Stomach smooth muscle (tissue), 2 donors: ENCODE measurements around the gene CPEB3.
"Not testable (repeated sequence)": the region's sequence is repeated elsewhere in the genome, so short reads cannot be mapped to it uniquely, and the experiment has no call there.

Experiments
- H3K27ac ChIP-seq: one replicate; pipeline ENCODE4 v1.7.0; 2013; ENCODE audit warnings: mild to moderate bottlenecking, low read length, inconsistent platforms
- H3K27me3 ChIP-seq, 2 donors: one replicate each; pipeline ENCODE4 v1.7.0; 2013; ENCODE audit warnings: low read length in 2 of 2; ENCODE audit not compliant: insufficient read depth in 2 of 2, control insufficient read depth in 1 of 2
- H3K36me3 ChIP-seq, 2 donors: one replicate each; pipeline ENCODE4 v1.7.0; 2013; ENCODE audit warnings: low read length in 2 of 2; ENCODE audit not compliant: control insufficient read depth in 2 of 2, insufficient read depth in 2 of 2
- H3K4me1 ChIP-seq: one replicate; pipeline ENCODE4 v1.7.0; 2013; ENCODE audit warnings: low read length; ENCODE audit not compliant: control insufficient read depth, insufficient read depth
- H3K4me3 ChIP-seq, 2 donors: one replicate each; pipeline ENCODE4 v1.7.0; 2013; ENCODE audit warnings: low read length in 2 of 2
- H3K9ac ChIP-seq, 2 donors: one replicate each; pipeline ENCODE4 v1.7.0; 2013; ENCODE audit warnings: low read length in 2 of 2, mild to moderate bottlenecking in 1 of 2
- H3K9me3 ChIP-seq, 2 donors: one replicate each; pipeline ENCODE4 v1.7.0; 2013; ENCODE audit warnings: low read length in 2 of 2; ENCODE audit not compliant: control insufficient read depth in 2 of 2
- donor health status: healthy.
- donor health status: Pancreatic carcinoma.

CPEB3 gene

DNA sequence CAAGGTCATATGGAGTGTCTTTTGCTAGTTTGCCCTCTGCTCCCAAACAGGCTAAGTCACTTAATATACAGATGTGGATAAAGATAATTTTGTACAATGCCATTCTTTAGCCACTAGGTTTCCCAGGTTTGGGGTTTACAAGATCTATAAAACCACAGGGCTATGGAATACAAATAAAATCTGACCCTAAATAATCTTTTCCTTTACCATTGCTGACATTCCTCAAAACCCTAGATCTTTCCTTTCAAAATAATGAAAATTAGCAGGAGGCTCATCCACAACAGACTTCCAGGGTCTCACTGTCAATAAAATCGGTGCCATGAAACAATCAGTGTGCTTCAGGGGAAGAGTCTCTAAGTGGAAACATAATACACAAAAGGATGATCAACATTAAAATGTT lies 148.4 kb downstream of the CPEB3 start:
- Histone ChIP-seq H3K4me3 (no peak overlapping the region), H3K4me1 (no peaks in the 10 kb centered on the region), H3K36me3 (peaks cover 0 to 3% of the 10 kb centered on the region in 2 donors), H3K9me3 (no peaks in the 10 kb centered on the region), H3K27ac (no peak overlapping the region), H3K27me3 (no peaks in the 10 kb centered on the region), H3K9ac (no peak overlapping the region)

DNA sequence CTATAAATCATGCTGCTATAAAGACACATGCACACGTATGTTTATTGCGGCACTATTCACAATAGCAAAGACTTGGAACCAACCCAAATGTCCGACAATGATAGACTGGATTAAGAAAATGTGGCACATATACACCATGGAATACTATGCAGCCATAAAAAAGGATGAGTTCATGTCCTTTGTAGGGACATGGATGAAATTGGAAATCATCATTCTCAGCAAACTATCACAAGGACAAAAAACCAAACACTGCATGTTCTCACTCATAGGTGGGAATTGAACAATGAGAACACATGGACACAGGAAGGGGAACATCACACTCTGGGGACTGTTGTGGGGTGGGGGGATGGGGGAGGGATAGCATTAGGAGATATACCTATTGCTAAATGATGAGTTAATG lies 149.7 kb downstream of the CPEB3 start:
- H3K9me3 ChIP-seq, H3K27me3 ChIP-seq, H3K9ac ChIP-seq, H3K4me3 ChIP-seq, H3K27ac ChIP-seq, H3K36me3 ChIP-seq, H3K4me1 ChIP-seq: not testable (repeated sequence)

DNA sequence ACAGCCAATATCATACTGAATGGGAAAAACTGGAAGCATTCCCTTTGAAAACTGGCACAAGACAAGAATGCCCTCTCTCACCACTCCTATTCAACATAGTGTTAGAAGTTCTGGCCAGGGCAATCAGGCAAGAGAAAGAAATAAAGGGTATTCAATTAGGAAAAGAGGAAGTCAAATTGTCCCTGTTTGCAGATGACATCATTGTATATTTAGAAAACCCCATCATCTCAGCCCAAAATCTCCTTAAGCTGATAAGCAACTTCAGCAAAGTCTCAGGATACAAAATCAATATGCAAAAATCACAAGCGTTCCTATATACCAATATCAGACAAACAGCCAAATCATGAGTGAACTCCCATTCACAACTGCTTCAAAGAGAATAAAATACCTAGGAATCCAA lies 156.8 kb downstream of the CPEB3 start:
- not testable (repeated sequence) for H3K4me3 ChIP-seq, H3K36me3 ChIP-seq, H3K27me3 ChIP-seq, H3K4me1 ChIP-seq, H3K27ac ChIP-seq, H3K9me3 ChIP-seq, H3K9ac ChIP-seq

DNA sequence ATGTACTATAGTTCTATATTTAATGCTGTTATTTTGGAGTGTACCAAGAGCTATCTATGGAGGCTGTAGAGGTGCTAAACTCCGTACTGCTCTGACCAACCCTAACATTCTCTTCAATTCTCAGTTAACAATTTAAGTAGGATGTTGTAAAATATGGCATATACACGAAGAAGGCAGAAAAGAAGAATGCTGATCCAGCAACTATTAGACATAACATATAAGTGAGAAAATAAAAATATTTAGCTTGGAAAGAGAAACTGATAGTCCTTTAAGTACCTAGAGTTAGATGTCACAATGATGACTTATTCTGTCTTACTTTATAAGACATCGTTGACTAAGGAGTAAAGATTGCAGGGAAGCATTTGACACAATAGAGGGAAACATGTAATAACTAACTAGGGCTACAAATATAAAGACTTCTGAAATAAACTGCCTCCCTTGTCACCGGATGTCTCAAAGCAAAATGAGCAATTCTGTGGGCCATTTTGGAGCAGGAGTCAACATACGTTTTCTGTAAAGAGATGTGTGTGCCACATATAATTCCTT lies 159.5 kb downstream of the CPEB3 start:
- no peak overlapping the region for H3K9ac ChIP-seq
- H3K27me3 ChIP-seq = no peaks in the 10 kb centered on the region
- no peaks in the 10 kb centered on the region for H3K4me1 ChIP-seq
- no peaks in the 10 kb centered on the region for H3K9me3 ChIP-seq
- no peak overlapping the region for H3K4me3 ChIP-seq
- H3K27ac ChIP-seq = no peak overlapping the region
- H3K36me3 ChIP-seq = no peaks in the 10 kb centered on the region

DNA sequence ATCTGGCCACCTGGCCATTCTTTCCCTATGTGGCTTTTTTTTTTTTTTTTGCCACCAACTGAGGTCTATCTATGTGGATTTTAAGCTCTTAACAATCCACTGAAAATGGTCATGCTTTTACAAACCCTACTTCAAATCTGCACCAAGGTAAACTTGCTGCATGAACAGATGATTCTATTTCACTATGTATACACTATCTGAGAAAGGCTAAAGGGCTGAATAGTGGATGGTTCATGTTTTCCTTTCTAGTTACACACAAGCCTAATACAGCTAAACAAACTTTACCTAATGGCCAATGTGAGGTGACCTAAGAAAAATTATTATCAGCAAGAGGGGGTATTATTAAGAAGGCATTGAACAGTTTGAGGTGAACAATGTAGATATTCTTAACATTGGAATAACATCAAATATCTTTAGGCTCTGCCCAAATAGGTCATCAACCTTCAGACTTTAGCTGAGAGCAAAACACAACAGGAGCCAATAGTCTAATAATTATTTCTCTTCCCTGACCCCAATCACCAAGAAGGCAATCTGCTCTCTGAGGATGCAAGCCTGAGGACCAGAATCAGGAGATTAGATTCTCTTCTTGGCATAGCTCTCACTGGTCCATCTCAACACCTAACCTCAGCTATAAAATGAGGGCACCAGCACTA lies 160.1 kb downstream of the CPEB3 start:
- Histone ChIP-seq H3K27ac (no peak overlapping the region), H3K9me3 (no peaks in the 10 kb centered on the region), H3K9ac (no peak overlapping the region), H3K27me3 (no peaks in the 10 kb centered on the region), H3K36me3 (no peaks in the 10 kb centered on the region), H3K4me1 (peaks cover 2% of the 10 kb centered on the region), H3K4me3 (no peak overlapping the region)

DNA sequence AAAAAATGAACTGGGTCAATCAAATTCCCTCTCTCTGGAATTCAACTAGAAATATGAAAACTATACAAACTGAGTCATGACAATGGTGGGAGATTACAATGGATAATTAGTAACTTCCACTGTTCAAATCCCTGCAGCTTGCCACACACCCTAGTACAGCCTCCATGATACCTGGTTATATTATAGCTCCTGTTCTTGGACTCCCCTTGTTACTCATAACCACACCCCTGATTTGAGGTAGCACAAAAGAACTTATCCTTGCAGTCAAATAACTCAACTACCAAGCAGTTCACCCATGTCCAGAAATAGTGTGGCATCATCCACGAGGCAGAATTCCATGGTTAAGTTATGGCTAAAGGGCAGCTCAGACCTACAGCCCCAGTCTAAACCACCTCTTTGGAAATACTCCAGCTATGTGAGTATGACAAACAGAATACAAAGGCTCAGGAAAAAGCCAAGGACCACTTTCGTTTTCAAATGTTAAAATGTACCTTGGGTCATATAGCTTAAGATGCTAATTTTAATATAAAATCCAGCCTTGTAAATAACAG lies 164.7 kb downstream of the CPEB3 start:
- Histone ChIP-seq H3K36me3 (no peaks in the 10 kb centered on the region), H3K27ac (no peak overlapping the region), H3K4me3 (peak overlapping the region in 1 of 2 donors; percentile 22)

DNA sequence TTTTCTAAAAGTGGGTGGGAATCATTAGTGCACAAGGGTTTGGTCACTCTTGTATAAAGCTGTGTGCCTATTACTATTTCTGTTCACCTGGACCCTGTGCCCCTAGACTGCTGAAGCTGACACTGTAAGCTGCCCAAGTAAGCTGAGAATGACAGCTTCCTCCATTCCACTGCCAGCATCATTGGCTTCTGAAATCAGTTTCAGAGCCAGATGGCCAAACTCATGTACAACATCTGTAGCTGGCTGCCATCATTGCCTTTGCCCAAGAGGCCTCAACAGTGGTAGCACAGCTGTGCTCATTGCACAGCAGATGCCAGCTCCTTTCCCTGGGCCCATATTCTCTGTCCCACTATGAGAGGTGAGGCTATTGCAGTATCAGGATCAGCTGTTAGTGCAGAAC lies 165.7 kb downstream of the CPEB3 start:
- H3K9ac ChIP-seq = no peak overlapping the region
- H3K4me1 ChIP-seq = peaks cover 41% of the 10 kb centered on the region
- H3K4me3 ChIP-seq = peak overlapping the region in 1 of 2 donors; percentile 8
- no peaks in the 10 kb centered on the region for H3K27me3 ChIP-seq
- H3K36me3 ChIP-seq = no peaks in the 10 kb centered on the region
- peak overlapping the region; percentile 58 for H3K27ac ChIP-seq
- no peaks in the 10 kb centered on the region for H3K9me3 ChIP-seq

More for the DNA sequence above, 164.7 kb downstream of the CPEB3 start:
- no peaks in the 10 kb centered on the region for H3K27me3 ChIP-seq
- no peak overlapping the region for H3K9ac ChIP-seq
- no peaks in the 10 kb centered on the region for H3K9me3 ChIP-seq
- H3K4me1 ChIP-seq = peaks cover 41% of the 10 kb centered on the region

DNA sequence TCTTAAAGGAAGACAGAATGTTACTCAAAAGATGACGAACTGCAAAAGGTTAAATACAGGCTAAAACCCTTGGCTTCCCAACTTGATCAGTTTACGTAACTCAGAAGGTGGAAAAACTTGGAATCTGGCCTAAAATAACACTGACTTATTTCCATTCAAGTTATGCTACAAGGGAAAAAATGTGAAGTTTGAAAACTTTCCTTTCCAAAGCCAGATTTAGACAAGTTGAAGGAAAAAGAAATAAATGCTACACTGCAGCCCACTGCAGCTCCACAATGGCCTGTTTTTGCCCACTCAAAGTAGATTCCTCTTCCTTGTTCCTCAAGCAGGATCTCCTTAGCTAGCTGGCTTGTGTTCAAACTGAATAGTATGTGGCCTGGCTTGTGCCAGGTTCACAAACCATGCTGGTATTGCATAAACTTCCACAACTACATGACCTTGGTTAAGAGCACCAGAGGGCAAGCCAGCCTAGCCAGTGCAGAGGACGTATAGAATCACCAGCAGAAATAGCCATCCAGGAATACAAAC lies 166.2 kb downstream of the CPEB3 start:
- Histone ChIP-seq H3K27me3 (no peaks in the 10 kb centered on the region), H3K9ac (no peak overlapping the region), H3K9me3 (no peaks in the 10 kb centered on the region), H3K27ac (peak overlapping the region; percentile 58), H3K4me3 (peak overlapping the region in 1 of 2 donors; percentile 8), H3K36me3 (no peaks in the 10 kb centered on the region), H3K4me1 (peaks cover 41% of the 10 kb centered on the region)

DNA sequence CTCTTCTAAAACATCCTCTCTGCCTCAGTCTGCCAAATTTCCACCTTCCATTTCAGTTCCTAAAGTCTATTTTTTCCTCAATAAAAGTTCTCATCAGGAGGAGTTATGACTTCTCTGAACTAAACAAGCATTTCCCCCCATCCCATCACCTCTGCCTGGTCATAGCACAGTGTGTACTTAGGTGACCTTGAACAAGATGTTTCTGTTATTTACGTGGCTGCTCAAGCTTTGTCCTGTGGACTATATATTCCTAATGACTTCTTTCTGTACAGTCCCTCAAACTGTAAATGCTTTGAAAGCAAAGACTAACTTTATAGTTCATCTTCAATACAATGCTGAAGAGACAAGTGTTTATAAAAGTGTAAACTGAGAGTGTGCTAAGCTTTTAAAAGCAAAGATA lies 166.9 kb downstream of the CPEB3 start:
- peak overlapping the region in 1 of 2 donors; percentile 8 for H3K4me3 ChIP-seq
- H3K9ac ChIP-seq = no peak overlapping the region
- H3K9me3 ChIP-seq = no peaks in the 10 kb centered on the region
- H3K36me3 ChIP-seq = no peaks in the 10 kb centered on the region
- H3K27ac ChIP-seq = peak overlapping the region; percentile 60
- no peaks in the 10 kb centered on the region for H3K27me3 ChIP-seq
- H3K4me1 ChIP-seq = peaks cover 41% of the 10 kb centered on the region

DNA sequence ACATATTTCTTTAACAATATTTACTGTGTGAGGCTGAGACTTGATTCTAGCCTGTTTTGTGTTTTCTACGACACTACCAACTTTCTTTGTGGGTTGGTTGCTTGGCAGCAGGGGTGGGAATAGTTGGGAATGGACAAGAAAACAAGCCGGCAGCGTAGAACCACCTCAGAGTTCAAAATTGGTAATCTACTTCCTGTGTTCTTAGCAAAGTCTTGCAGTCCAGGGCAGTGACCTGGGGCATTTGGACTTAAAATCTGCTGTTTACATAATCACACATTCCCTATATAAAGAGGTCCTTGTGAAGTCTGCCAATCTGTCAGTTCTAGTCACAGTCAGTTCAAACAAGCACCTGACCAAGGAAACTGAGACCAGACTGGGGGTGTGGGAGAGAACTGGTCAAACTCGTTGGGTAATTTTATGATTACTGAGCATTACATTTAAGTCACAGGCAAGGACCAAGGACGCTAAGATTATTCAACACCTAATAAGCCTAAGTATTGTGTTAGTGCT lies 167.9 kb downstream of the CPEB3 start:
- H3K27ac ChIP-seq = peak overlapping the region; percentile 60
- H3K4me1 ChIP-seq = peaks cover 41% of the 10 kb centered on the region
- H3K9ac ChIP-seq = no peak overlapping the region
- no peaks in the 10 kb centered on the region for H3K9me3 ChIP-seq
- H3K36me3 ChIP-seq = no peaks in the 10 kb centered on the region
- no peaks in the 10 kb centered on the region for H3K27me3 ChIP-seq
- H3K4me3 ChIP-seq = no peak overlapping the region
